HG02678 (cell line): ENCODE measurements around the gene FCGBP.
"Not testable (repeated sequence)": the region's sequence is repeated elsewhere in the genome, so short reads cannot be mapped to it uniquely, and the experiment has no call there.

Experiments used
- ATAC-seq: cut with Tn5 transposase; IDR thresholded peaks from one replicate; pipeline ENCODE4 v1.9.1; 2021; ENCODE audit warnings: mild to moderate bottlenecking, moderate library complexity; ENCODE audit not compliant: unreplicated experiment

The FCGBP gene

GRCh38 chr19:39892506-39892902 is 41.9 kb downstream of the FCGBP start:
- ATAC-seq = not testable (repeated sequence)

- ATAC-seq = not testable (repeated sequence)
These were observed 42.6 kb downstream of the FCGBP start for GRCh38 chr19:39891660-39892505.

GRCh38 chr19:39890755-39891551 is 43.5 kb downstream of the FCGBP start:
- no peak for ATAC-seq

- not testable (repeated sequence) for ATAC-seq
These were observed 44.3 kb downstream of the FCGBP start for GRCh38 chr19:39889872-39890754.

GRCh38 chr19:39887456-39887951 is 46.9 kb downstream of the FCGBP start:
- ATAC-seq = not testable (repeated sequence)

- not testable (repeated sequence) for ATAC-seq
These were observed 48.4 kb downstream of the FCGBP start for GRCh38 chr19:39885821-39886554.

- not testable (repeated sequence) for ATAC-seq
These were observed 49.7 kb downstream of the FCGBP start for GRCh38 chr19:39884721-39885120.
